ENCODE measurements around the gene ID3. TPM values are rescaled to one million over a fixed set of nuclear protein-coding genes. Genes with fewer than 3 reads are reported as not detected.

ID3 gene
- total RNA-seq, 1 experiment from 2014 or later: 119 TPM

DNA sequence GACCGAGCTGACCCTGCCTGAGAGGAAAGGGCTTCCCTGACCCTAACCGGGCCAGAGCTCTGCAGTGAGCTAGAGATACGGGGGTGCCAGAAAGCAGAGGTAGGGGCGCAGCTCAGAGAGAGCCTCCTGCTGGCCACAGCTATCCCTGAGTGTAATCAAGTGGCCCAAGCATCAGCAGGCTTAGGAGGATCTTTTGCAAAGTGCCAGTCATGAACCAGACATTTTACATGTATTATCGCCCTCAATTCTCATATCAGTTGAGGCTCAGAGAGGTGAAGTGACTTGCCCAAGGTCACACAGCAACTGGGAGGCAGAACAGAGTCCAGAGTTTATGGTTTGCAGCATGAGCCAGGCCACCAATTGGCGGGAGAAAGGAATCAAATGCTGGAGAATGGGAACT is 7.0 kb upstream of the ID3 start:
- Histone ChIP-seq H3T11ph (ENCODE audit: low read length) (no peak overlapping the region), H2AFZ (ENCODE audit: low read length) (no peak overlapping the region), H2BK15ac (ENCODE audit: low read depth, low read length) (no peak overlapping the region), H3K4me1 (ENCODE audit: insufficient read depth, low read length) (peaks cover 6% of the 10 kb centered on the region; the same call in 1 of the 2 replicates), H3K56ac (ENCODE audit: insufficient read length, low read depth, low read length) (no peak overlapping the region), H3K18ac (ENCODE audit: insufficient read length, low read depth, low read length) (no peak overlapping the region), H3K23me2 (ENCODE audit: insufficient read length, low read depth, low read length, poor library complexity, severe bottlenecking) (peaks cover 8% of the 10 kb centered on the region), H3K27me3 (ENCODE audit: insufficient read depth, low read length) (no peaks in the 10 kb centered on the region), H3K79me2 (ENCODE audit: insufficient read depth, low read length) (no peaks in the 10 kb centered on the region), H4K20me1 (ENCODE audit: control insufficient read depth, insufficient read depth, insufficient read length) (no peaks in the 10 kb centered on the region), H3K23ac (ENCODE audit: insufficient read length, low read depth, low read length) (no peak overlapping the region), H4K8ac (replicated peaks; ENCODE audit: insufficient read length, low read depth, low read length) (no peak overlapping the region), H3K4me2 (ENCODE audit: insufficient read depth, insufficient read length, low read length) (no peak overlapping the region), H3K9ac (ENCODE audit: extremely low read depth, insufficient read length, low read length) (no peak overlapping the region), H2BK120ac (ENCODE audit: low read depth, low read length, poor library complexity, severe bottlenecking) (no peak overlapping the region), H3K9me3 (ENCODE audit: control insufficient read depth, low read depth, low read length) (no peaks in the 10 kb centered on the region), H2BK5ac (ENCODE audit: insufficient read length, low read length) (no peak overlapping the region), H3K14ac (ENCODE audit: insufficient read depth, low read length) (no peak overlapping the region), H3K79me1 (ENCODE audit: insufficient read depth, low read depth, low read length, poor library complexity, severe bottlenecking) (no peaks in the 10 kb centered on the region), H2AK5ac (ENCODE audit: insufficient read length, low read length) (no peak overlapping the region), H3K4ac (ENCODE audit: low read depth, low read length) (no peak overlapping the region), H3K27ac (ENCODE audit: insufficient read length, low read depth, low read length) (no peak overlapping the region), H4K91ac (ENCODE audit: insufficient read length, low read depth, low read length) (no peak overlapping the region), H4K5ac (ENCODE audit: insufficient read length, low read depth, low read length) (no peak overlapping the region), H2BK12ac (ENCODE audit: insufficient read length, low read depth, low read length) (no peak overlapping the region), H2BK20ac (ENCODE audit: low read depth, low read length, poor library complexity, severe bottlenecking) (no peak overlapping the region)
- H3K4me3 Mint-ChIP-seq: no peak overlapping the region; a peak in 2 of 5 replicates
- peak; percentile 65 for DNase-seq
- peak overlapping the region; percentile 65 to 80 (median 78); a peak in 3 of 7 replicates for H3K27ac Mint-ChIP-seq
- peaks cover 21% of the 10 kb centered on the region for H3K27me3 Mint-ChIP-seq (ENCODE audit: low read depth)
- TF ChIP-seq, protein P1, sequence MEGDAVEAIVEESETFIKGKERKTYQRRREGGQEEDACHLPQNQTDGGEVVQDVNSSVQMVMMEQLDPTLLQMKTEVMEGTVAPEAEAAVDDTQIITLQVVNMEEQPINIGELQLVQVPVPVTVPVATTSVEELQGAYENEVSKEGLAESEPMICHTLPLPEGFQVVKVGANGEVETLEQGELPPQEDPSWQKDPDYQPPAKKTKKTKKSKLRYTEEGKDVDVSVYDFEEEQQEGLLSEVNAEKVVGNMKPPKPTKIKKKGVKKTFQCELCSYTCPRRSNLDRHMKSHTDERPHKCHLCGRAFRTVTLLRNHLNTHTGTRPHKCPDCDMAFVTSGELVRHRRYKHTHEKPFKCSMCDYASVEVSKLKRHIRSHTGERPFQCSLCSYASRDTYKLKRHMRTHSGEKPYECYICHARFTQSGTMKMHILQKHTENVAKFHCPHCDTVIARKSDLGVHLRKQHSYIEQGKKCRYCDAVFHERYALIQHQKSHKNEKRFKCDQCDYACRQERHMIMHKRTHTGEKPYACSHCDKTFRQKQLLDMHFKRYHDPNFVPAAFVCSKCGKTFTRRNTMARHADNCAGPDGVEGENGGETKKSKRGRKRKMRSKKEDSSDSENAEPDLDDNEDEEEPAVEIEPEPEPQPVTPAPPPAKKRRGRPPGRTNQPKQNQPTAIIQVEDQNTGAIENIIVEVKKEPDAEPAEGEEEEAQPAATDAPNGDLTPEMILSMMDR (conservative IDR thresholded peaks at IDR 0.05): peak; percentile 56
- H3K4me1 Mint-ChIP-seq: peaks cover 65 to 70% of the 10 kb centered on the region in 2 experiments
- H3K36me3 Mint-ChIP-seq (ENCODE audit: insufficient read depth in 1 of 3, low read depth in 3 of 3): peaks cover 0 to 3% (median 0%) of the 10 kb centered on the region in 3 experiments; a peak in 1 of 7 replicates
- WGBS (ENCODE audit: extremely low coverage, insufficient read length, low lambda C conversion rate): no CpG with 5 or more reads among the region's 6 CpGs
- H3K9me3 Mint-ChIP-seq: peaks cover 0 to 2% of the 10 kb centered on the region in 2 experiments; a peak in 1 of 5 replicates
